Upper lobe of left lung (tissue), 6 donors: ENCODE measurements around the gene EPHB4. TPM values are rescaled to one million over a fixed set of nuclear protein-coding genes. Genes with fewer than 3 reads are reported as not detected.

Experiments used
- ATAC-seq, 2 donors: fragments of 200-7000 bp; cut with Tn5 transposase; one replicate each; pipeline ENCODE4 v1.9.1; 2022; ENCODE audit warnings: mild to moderate bottlenecking in 2 of 2, moderate library complexity in 2 of 2; ENCODE audit not compliant: low FRiP score in 2 of 2
- DNase-seq, 2 donors: peaks; one replicate each; pipeline ENCODE4 v3.0.0-alpha.2; 2019 to 2020
- H3K27ac ChIP-seq, 4 donors: fragments of 200-600 bp; sonication (generic); one replicate each; pipeline ENCODE4 v1.5.1; 2016 to 2019
- H3K27me3 ChIP-seq, 4 donors: fragments of 200-600 bp; sonication (generic); one replicate each; pipeline ENCODE4 v1.5.1; 2017 to 2019
- H3K36me3 ChIP-seq, 4 donors: fragments of 200-600 bp; sonication (generic); one replicate each; pipeline ENCODE4 v1.5.1; 2016 to 2019
- H3K4me1 ChIP-seq, 4 donors: fragments of 200-600 bp; sonication (generic); one replicate each; pipeline ENCODE4 v1.5.1; 2018 to 2019
- H3K4me3 ChIP-seq, 4 donors: fragments of 200-600 bp; sonication (generic); one replicate each; pipeline ENCODE4 v1.5.1; 2017 to 2019; ENCODE audit warnings: mild to moderate bottlenecking in 2 of 4, moderate library complexity in 1 of 4
- H3K9me3 ChIP-seq, 4 donors: fragments of 200-600 bp; sonication (generic); one replicate each; pipeline ENCODE4 v1.5.1; 2018 to 2019
- CTCF ChIP-seq, 6 experiments: fragments of 450-650 bp in 4 of 6; fragments of 200-600 bp in 2 of 6; sonication (generic) in 2 of 6; IDR thresholded peaks; one replicate each; pipeline ENCODE4 v1.5.1; 2016 to 2019; ENCODE audit warnings: antibody characterized with exemption in 6 of 6
- EP300 ChIP-seq, 4 donors: sonication (generic); formaldehyde crosslinking; IDR thresholded peaks; one replicate each; pipeline ENCODE4 v1.5.1; 2017; ENCODE audit warnings: antibody characterized with exemption in 4 of 4, control low read depth in 2 of 4
- POLR2A ChIP-seq, 4 donors: fragments of 450-650 bp; IDR thresholded peaks; one replicate each; pipeline ENCODE4 v1.5.1; 2016 to 2017; ENCODE audit warnings: antibody characterized with exemption in 4 of 4, mild to moderate bottlenecking in 2 of 4
- POLR2AphosphoS5 ChIP-seq, 2 donors: sonication (generic); formaldehyde crosslinking; IDR thresholded peaks; one replicate each; pipeline ENCODE4 v1.5.1; 2017; ENCODE audit warnings: antibody characterized with exemption in 2 of 2
- WGBS, 2 donors: methylation state at CpG; one replicate each; pipeline ENCODE4 v1.1.5; 2017 to 2018; 5-methylcytosine and 5-hydroxymethylcytosine counted together
- total RNA-seq, 6 donors: library from RNA; depleted of rRNA in 4 of 6; stranded (reverse); fragments of >200 nt in 4 of 6; gene quantifications; one replicate each; pipeline versions ENCODE4 v1.1.0 to v1.2.1, GENCODE V29; 2016 to 2021
- donor health status: DM: no; HTN: no; CAD: no; lungs with moderate emphysema.
- donor health status: DM: no; HTN: yes; CAD: no; lungs with severe emphysema.

Gene EPHB4
- total RNA-seq, 6 donors from 2014 or later, result 36.7 to 96.5 (median 56.6) TPM

GRCh38 chr7:100801833-100802568 is 25.3 kb downstream of the EPHB4 start:
- 37 to 40% methylated on average over 15 to 16 of the region's 18 CpGs for WGBS, 2 donors
- H3K36me3 ChIP-seq, result peaks cover 0 to 34% (median 20%) of the 10 kb centered on the region in 4 donors
- peak in 1 of 2 donors; percentile 33 for TF ChIP-seq POLR2AphosphoS5 (IDR thresholded peaks at IDR 0.05)
- TF ChIP-seq CTCF (IDR thresholded peaks at IDR 0.05), result no peak
- peak in 1 of 4 donors; percentile 17 for TF ChIP-seq POLR2A (IDR thresholded peaks at IDR 0.05)
- peak overlapping the region in 3 of 4 donors; percentile 66 to 78 (median 78) for H3K27ac ChIP-seq
- ATAC-seq (peak; percentile 7 to 64), DNase-seq (peak in 1 of 2 donors; percentile 79)
- H3K9me3 ChIP-seq, result no peaks in the 10 kb centered on the region
- no peak overlapping the region for H3K4me3 ChIP-seq
- H3K4me1 ChIP-seq, result peaks cover 40 to 59% (median 44%) of the 10 kb centered on the region in 4 donors
- no peaks in the 10 kb centered on the region for H3K27me3 ChIP-seq

- Histone ChIP-seq H3K4me1 (peaks cover 40 to 51% (median 44%) of the 10 kb centered on the region in 4 donors), H3K9me3 (no peaks in the 10 kb centered on the region), H3K27me3 (no peaks in the 10 kb centered on the region), H3K36me3 (peaks cover 0 to 7% (median 0%) of the 10 kb centered on the region in 4 donors), H3K27ac (peak overlapping the region in 2 of 4 donors; percentile 23 to 44), H3K4me3 (no peak overlapping the region)
- peak in 1 of 2 donors; percentile 71 for DNase-seq
- ATAC-seq, result peak; percentile 71 to 72
- WGBS, 2 donors, result 8 to 11% methylated on average over 14 of the region's 14 CpGs
- TF ChIP-seq EP300 (IDR thresholded peaks at IDR 0.05) (no peak), CTCF (IDR thresholded peaks at IDR 0.05) (peak; percentile 56 to 82 (median 80)), POLR2AphosphoS5 (IDR thresholded peaks at IDR 0.05) (peak in 1 of 2 donors; percentile 16)
These were observed 28.1 kb downstream of the EPHB4 start for GRCh38 chr7:100799037-100799896.

- no peaks in the 10 kb centered on the region for H3K36me3 ChIP-seq
- WGBS, 2 donors, result 33% methylated on average over 3 of the region's 3 CpGs
- no peak overlapping the region for H3K4me3 ChIP-seq
- no peaks in the 10 kb centered on the region for H3K9me3 ChIP-seq
- ATAC-seq (no peak), DNase-seq (no peak)
- H3K27me3 ChIP-seq, result no peaks in the 10 kb centered on the region
- TF ChIP-seq POLR2A (IDR thresholded peaks at IDR 0.05) (no peak), CTCF (IDR thresholded peaks at IDR 0.05) (no peak), EP300 (IDR thresholded peaks at IDR 0.05) (no peak), POLR2AphosphoS5 (IDR thresholded peaks at IDR 0.05) (no peak)
- peaks cover 6 to 9% (median 6%) of the 10 kb centered on the region in 4 donors for H3K4me1 ChIP-seq
- no peak overlapping the region for H3K27ac ChIP-seq
These were observed 32.6 kb downstream of the EPHB4 start for GRCh38 chr7:100794741-100795140.

DNA sequence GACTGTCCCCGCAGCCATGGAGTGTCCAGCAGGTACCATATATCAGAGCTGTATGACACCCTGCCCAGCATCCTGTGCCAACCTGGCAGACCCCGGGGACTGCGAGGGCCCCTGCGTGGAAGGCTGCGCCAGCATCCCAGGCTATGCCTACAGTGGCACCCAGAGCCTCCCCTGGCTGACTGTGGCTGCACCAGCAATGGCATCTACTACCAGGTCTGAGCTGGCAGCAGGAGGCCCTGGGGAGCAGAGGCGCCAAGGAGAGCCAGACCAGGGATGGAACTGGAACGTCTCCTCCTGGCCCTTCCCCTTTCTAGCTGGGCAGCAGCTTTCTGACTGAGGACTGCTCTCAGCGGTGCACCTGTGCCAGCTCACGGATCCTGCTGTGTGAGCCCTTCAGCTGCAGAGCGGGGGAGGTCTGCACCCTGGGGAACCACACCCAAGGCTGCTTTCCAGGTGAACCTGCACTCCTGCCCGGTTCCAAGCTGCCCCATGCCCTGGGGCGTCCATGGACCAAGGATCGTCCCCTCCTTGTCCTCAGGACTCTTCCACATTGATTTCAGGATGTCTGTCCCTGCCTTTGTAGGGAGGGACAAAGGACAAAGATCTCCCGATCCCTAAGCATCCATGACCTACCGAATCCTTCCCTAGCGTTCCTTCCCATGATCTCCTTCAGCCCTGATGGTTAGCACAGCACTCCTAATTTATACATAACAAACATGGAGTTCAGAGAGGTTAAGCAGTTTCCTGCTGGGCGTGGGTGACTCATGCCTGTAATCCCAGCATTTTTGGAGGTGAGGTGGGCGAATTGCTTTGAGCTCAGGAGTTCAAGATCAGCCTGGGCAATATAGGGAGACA is 33.3 kb downstream of the EPHB4 start:
- Histone ChIP-seq H3K4me1 (peaks cover 0 to 2% (median 0%) of the 10 kb centered on the region in 4 donors), H3K4me3 (no peak overlapping the region), H3K9me3 (no peaks in the 10 kb centered on the region), H3K27me3 (no peaks in the 10 kb centered on the region), H3K27ac (no peak overlapping the region), H3K36me3 (no peaks in the 10 kb centered on the region)
- 66 to 80% methylated on average over 6 to 18 of the region's 18 CpGs for WGBS, 2 donors
- no peak for DNase-seq
- ATAC-seq, result no peak
- TF ChIP-seq EP300 (IDR thresholded peaks at IDR 0.05) (no peak), POLR2AphosphoS5 (IDR thresholded peaks at IDR 0.05) (no peak), POLR2A (IDR thresholded peaks at IDR 0.05) (no peak), CTCF (IDR thresholded peaks at IDR 0.05) (no peak)
